B cell (primary cell): ENCODE data around the gene UBE2L5. TPM values are rescaled to one million over a fixed set of nuclear protein-coding genes. Genes with fewer than 3 reads are reported as not detected.
"Not testable (repeated sequence)": the region's sequence is repeated elsewhere in the genome, so short reads cannot be mapped to it uniquely, and the experiment has no call there.

Experiments
- ATAC-seq: fragments of 200-7000 bp; cut with Tn5 transposase; one replicate; pipeline ENCODE4 v1.10.0; 2021; ENCODE audit warnings: low read depth, mild to moderate bottlenecking, moderate number of reproducible peaks, moderate library complexity
- CTCF ChIA-PET: fragments of 350-600 bp; sonication (Branson Sonifier 250); formaldehyde crosslinking; loops from one replicate; lab custom pipeline; 2021; ENCODE audit warnings: antibody characterized with exemption, inconsistent platforms; lab: Charles Lee
- POLR2A ChIA-PET: fragments of 350-600 bp; sonication (Branson Sonifier 250); formaldehyde crosslinking; loops from one replicate; lab custom pipeline; 2021; ENCODE audit warnings: antibody characterized with exemption; lab: Charles Lee
- DNase-seq: peaks from one replicate; pipeline ENCODE4 v3.0.0; 2013
- H2AFZ ChIP-seq: 2 replicates; pipeline ENCODE4 v1.6.1; 2012; ENCODE audit warnings: mild to moderate bottlenecking, low read depth, low read length; ENCODE audit not compliant: insufficient read depth, poor library complexity, severe bottlenecking
- H3K27ac ChIP-seq, 2 donors: 1 replicate in 1 of 2; 2 replicates in 1 of 2; pipeline ENCODE4 v1.5.1; 2012 to 2013; ENCODE audit warnings: low read length in 2 of 2, mild to moderate bottlenecking in 2 of 2, moderate library complexity in 1 of 2
- H3K27me3 ChIP-seq, 4 experiments: fragments of 200-600 bp in 1 of 4; sonication (generic) in 1 of 4; replicated peaks in 1 of 4; 1 replicate in 2 of 4; 2 replicates in 2 of 4; pipeline versions ENCODE4 v1.6.1 to v1.7.0; 2013 to 2016; ENCODE audit warnings: low read length in 3 of 4, mild to moderate bottlenecking in 2 of 4, mixed read lengths in 1 of 4, moderate library complexity in 1 of 4; ENCODE audit not compliant: insufficient read depth in 4 of 4, control insufficient read depth in 3 of 4; ENCODE audit errors: control extremely low read depth in 1 of 4
- H3K36me3 ChIP-seq, 2 experiments: replicated peaks in 1 of 2; 1 replicate in 1 of 2; 2 replicates in 1 of 2; pipeline versions ENCODE4 v1.6.1 to v1.7.1; 2013; ENCODE audit warnings: low read length in 1 of 2; ENCODE audit not compliant: insufficient read depth in 2 of 2, control insufficient read depth in 1 of 2; ENCODE audit errors: control extremely low read depth in 1 of 2, extremely low read depth in 1 of 2
- H3K4me1 ChIP-seq, 2 donors: fragments of 200-600 bp in 1 of 2; sonication (generic) in 1 of 2; 1 replicate in 1 of 2; 2 replicates in 1 of 2; pipeline versions ENCODE4 v1.5.1 to v1.6.1; 2013 to 2017; ENCODE audit warnings: low read length in 2 of 2; ENCODE audit not compliant: control insufficient read depth in 2 of 2, insufficient read depth in 2 of 2
- H3K4me2 ChIP-seq: replicated peaks from 2 replicates; pipeline ENCODE3; 2012; ENCODE audit warnings: mild to moderate bottlenecking, low read depth, low read length; ENCODE audit not compliant: poor library complexity, severe bottlenecking
- H3K4me3 ChIP-seq, 5 experiments: fragments of 200-600 bp in 1 of 5; sonication (generic) in 1 of 5; 1 replicate in 3 of 5; 2 replicates in 2 of 5; pipeline versions ENCODE4 v1.5.1 to v1.7.0; 2011 to 2016; ENCODE audit warnings: low read length in 4 of 5, mild to moderate bottlenecking in 4 of 5, low read depth in 2 of 5, control low read depth in 1 of 5, moderate library complexity in 1 of 5; ENCODE audit not compliant: insufficient read depth in 1 of 5; ENCODE audit errors: control extremely low read depth in 1 of 5, extremely low read depth in 1 of 5
- H3K79me2 ChIP-seq: fragments of 200-600 bp; sonication (generic); one replicate; pipeline ENCODE4 v1.6.0; 2016; ENCODE audit warnings: low read length; ENCODE audit not compliant: control insufficient read depth, insufficient read depth
- H3K9ac ChIP-seq: fragments of 200-600 bp; sonication (generic); 2 replicates; pipeline ENCODE4 v1.6.1; 2017; ENCODE audit warnings: mild to moderate bottlenecking, low read length, moderate library complexity
- H3K9me3 ChIP-seq, 3 donors: one replicate each; pipeline versions ENCODE4 v1.6.1 to v1.7.1; 2013; ENCODE audit warnings: low read length in 2 of 3; ENCODE audit not compliant: control insufficient read depth in 2 of 3, insufficient read depth in 1 of 3; ENCODE audit errors: control extremely low read depth in 1 of 3
- H4K20me1 ChIP-seq: 2 replicates; pipeline ENCODE4 v1.6.0; 2012; ENCODE audit warnings: mild to moderate bottlenecking, low read length; ENCODE audit not compliant: insufficient read depth, control insufficient read depth, poor library complexity, severe bottlenecking
- H3K27ac Mint-ChIP-seq: one replicate; pipeline ENCODE4 v1.8.0; 2021; ENCODE audit warnings: mixed read lengths
- H3K27me3 Mint-ChIP-seq: one replicate; pipeline ENCODE4 v1.8.0; 2021; ENCODE audit warnings: mixed read lengths
- H3K4me1 Mint-ChIP-seq: one replicate; pipeline ENCODE4 v1.8.0; 2021; ENCODE audit warnings: mixed read lengths
- H3K4me3 Mint-ChIP-seq: one replicate; pipeline ENCODE4 v1.8.0; 2021; ENCODE audit warnings: mixed read lengths
- H3K9me3 Mint-ChIP-seq: one replicate; pipeline ENCODE4 v1.8.0; 2022; ENCODE audit warnings: mixed read lengths; ENCODE audit not compliant: insufficient read depth
- CTCF ChIP-seq: fragments of 200-600 bp; IDR thresholded peaks from one replicate; pipeline ENCODE4 v1.8.0; 2022; ENCODE audit warnings: antibody characterized with exemption, mild to moderate bottlenecking
- WGBS: methylation state at CpG from one replicate; pipeline ENCODE4 v1.1.5; 2013; ENCODE audit warnings: missing lambda C conversion rate; ENCODE audit not compliant: insufficient coverage; 5-methylcytosine and 5-hydroxymethylcytosine counted together
- intact Hi-C: fragments of 100-400 bp; cut with micrococcal nuclease; formaldehyde crosslinking; loops from one replicate; pipeline ENCODE4 v1.10.0; 2022
- polyA plus RNA-seq: library from polyadenylated mRNA; depleted of rRNA; stranded (reverse); fragments of >200 nt; gene quantifications from 2 replicates; pipeline ENCODE4 v1.2.3, GENCODE V29; 2012
- total RNA-seq, 2 donors: library from RNA; stranded (reverse); fragments of 120-200 nt in 1 of 2; gene quantifications; 1 replicate in 1 of 2; 2 replicates in 1 of 2; pipeline versions ENCODE4 v1.2.3 to v1.2.4, GENCODE V29; 2013 to 2022

Gene UBE2L5
- total and polyA plus RNA-seq, 2 donors (not counting 1 experiment from before 2014, with no cell fraction given): 0.16 to 0.57 TPM

DNA sequence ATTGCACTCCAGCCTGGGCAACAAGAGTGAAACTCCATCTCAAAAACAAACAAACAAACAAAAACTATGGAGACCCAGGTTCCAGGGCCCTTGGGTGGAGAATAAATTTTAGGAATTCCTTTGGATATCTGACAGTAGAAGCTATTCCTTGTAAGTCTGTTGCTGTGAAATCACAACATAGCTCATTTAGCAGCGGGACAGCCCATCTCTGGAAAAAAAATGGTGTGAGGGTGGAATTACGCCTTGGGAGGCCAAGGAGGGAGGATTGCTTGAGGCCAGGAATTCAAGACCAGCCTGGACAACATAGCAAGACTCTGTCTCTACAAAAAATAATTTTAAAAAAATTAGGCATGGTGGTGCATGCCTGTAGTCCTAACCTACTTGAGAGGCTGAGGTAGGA is 27.8 kb downstream of the UBE2L5 start:
- Mint-ChIP-seq H3K27me3 (no peaks in the 10 kb centered on the region), H3K4me3 (no peak overlapping the region), H3K9me3 (no peaks in the 10 kb centered on the region), H3K4me1 (peaks cover 40% of the 10 kb centered on the region), H3K27ac (no peak overlapping the region)
- no CpG with 5 or more reads among the region's 2 CpGs for WGBS
- intact Hi-C loops: no loop called here
- CTCF ChIA-PET: interaction anchor here (1.7 to 2.4 kb wide), 2 partner anchors 44 to 98 kb away, joined by 5 to 10 read pairs; no protein-coding TSS in a partner anchor
- ATAC-seq (no peak), DNase-seq (no peak)
- Histone ChIP-seq H3K27me3 (no peaks in the 10 kb centered on the region), H3K36me3 (no peaks in the 10 kb centered on the region), H4K20me1 (no peaks in the 10 kb centered on the region), H3K9ac (no peak overlapping the region), H2AFZ (no peak overlapping the region), H3K9me3 (no peaks in the 10 kb centered on the region), H3K79me2 (peaks cover 30% of the 10 kb centered on the region), H3K4me2 (no peak overlapping the region), H3K4me1 (peaks cover 23 to 30% of the 10 kb centered on the region in 2 donors), H3K27ac (no peak overlapping the region), H3K4me3 (no peak overlapping the region)
- no peak for TF ChIP-seq CTCF
- POLR2A ChIA-PET: no interaction called here

DNA sequence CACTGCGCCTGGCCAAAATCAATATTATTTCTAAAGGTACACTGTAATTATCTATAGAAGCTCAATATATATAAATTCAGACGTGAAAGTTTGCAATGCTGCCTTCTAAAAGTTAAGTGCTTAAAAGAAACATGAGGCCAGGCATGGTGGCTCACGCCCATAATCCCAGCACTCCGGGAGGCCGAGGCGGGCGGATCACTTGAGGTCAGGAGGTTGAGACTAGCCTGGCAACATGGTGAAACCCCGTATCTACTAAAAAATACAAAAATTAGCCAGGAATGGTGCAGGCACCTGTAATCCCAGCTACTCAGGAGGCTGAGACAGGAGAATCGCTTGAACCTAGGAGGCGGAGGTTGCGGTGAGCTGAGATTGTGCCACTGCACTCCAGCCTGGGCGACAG is 29.2 kb downstream of the UBE2L5 start:
- H3K27ac Mint-ChIP-seq, intact Hi-C loops, H3K9ac ChIP-seq, H3K4me3 Mint-ChIP-seq, H3K27me3 Mint-ChIP-seq, H3K9me3 ChIP-seq, H2AFZ ChIP-seq, H3K9me3 Mint-ChIP-seq, H3K27me3 ChIP-seq, ATAC-seq, H3K4me2 ChIP-seq, H3K36me3 ChIP-seq, H3K27ac ChIP-seq, H4K20me1 ChIP-seq, DNase-seq, H3K4me3 ChIP-seq: not testable (repeated sequence)
- peaks cover 34% of the 10 kb centered on the region for H3K4me1 Mint-ChIP-seq
- ChIA-PET CTCF (interaction anchor here (1.1 to 1.4 kb wide), 5 partner anchors 27 to 91 kb away, joined by 3 to 5 read pairs (median 3); no protein-coding TSS in a partner anchor), POLR2A (interaction anchor here (0.9 kb wide), 1 partner anchor 29 kb away, joined by 3 read pairs; the partner anchor contains the start of gene UBE2L5)
- Histone ChIP-seq H3K79me2 (peaks cover 30% of the 10 kb centered on the region), H3K4me1 (peaks cover 11 to 16% of the 10 kb centered on the region in 2 donors)
- 96% methylated on average over 6 of the region's 12 CpGs for WGBS
